Measurements from ENCODE around the gene FAM193B. TPM values are rescaled to one million over a fixed set of nuclear protein-coding genes. Genes with fewer than 3 reads are reported as not detected.
A peak's percentile ranks its signal among the peaks of the same experiment; 100 is the strongest.

FAM193B gene
- total and polyA plus RNA-seq, 9 of the 15 experiments (the other 6 are each of a cell fraction or from before 2014, with no cell fraction given): 4.4 to 76.4 (median 37.3) TPM

- peak; percentile 45 for TF ChIP-seq VEZF1 (CRISPR knock-in tag; IDR thresholded peaks at IDR 0.05)
- TF ChIP-seq E2F3 (CRISPR knock-in tag; IDR thresholded peaks at IDR 0.05): no peak
- 0 out of 2 replicates have a peak, but pooled peaks have one; percentile 59 for TF ChIP-seq NFRKB (IDR thresholded peaks at IDR 0.05; ENCODE audit: low read depth)
- TF ChIP-seq RBFOX2 (IDR thresholded peaks at IDR 0.05; ENCODE audit: low read depth, low read length): peak; percentile 57; the same call in 1 of the 2 replicates
- no peak for TF ChIP-seq KLF13 (tag; IDR thresholded peaks at IDR 0.05; ENCODE audit: borderline replicate concordance, low read depth)
- peak; percentile 53; the same call in 1 of the 2 replicates for TF ChIP-seq ZBTB40 (IDR thresholded peaks at IDR 0.05)
- TF ChIP-seq ZBTB40 (CRISPR knock-in tag; IDR thresholded peaks at IDR 0.05): no peak
- peak; percentile 60 for TF ChIP-seq TFAP4 (CRISPR knock-in tag; IDR thresholded peaks at IDR 0.05; ENCODE audit: borderline replicate concordance)
- TF ChIP-seq SPI1 (IDR thresholded peaks at IDR 0.05; ENCODE audit: borderline replicate concordance, low read depth, low read length): peak; percentile 97
- peak; percentile 49 for TF ChIP-seq ZFX (CRISPR knock-in tag; IDR thresholded peaks at IDR 0.05)
- TF ChIP-seq CXXC5 (CRISPR knock-in tag; IDR thresholded peaks at IDR 0.05): peak; percentile 55
- no peak for TF ChIP-seq ETS1 (conservative IDR thresholded peaks at IDR 0.05; ENCODE audit: control insufficient read depth, low read depth, low read length)
These were observed 44.9 kb downstream of the FAM193B start, which contains the start of gene DOK3 (continued) for GRCh38 chr5:177509381-177509951.

Data from K562 (cell line).